HCT116 (cell line): Measurements from ENCODE around the gene HCST. TPM values are rescaled to one million over a fixed set of nuclear protein-coding genes. Genes with fewer than 3 reads are reported as not detected.
A peak's percentile ranks its signal among the peaks of the same experiment; 100 is the strongest.

Experiments
- ATAC-seq: fragments of 200-7000 bp; cut with Tn5 transposase; 2 replicates; pipeline ENCODE4 v1.9.1; 2020; ENCODE audit warnings: mild to moderate bottlenecking, moderate library complexity
- BruUV-seq: library from RNA; stranded (reverse); fragments of 400-500 nt; replicated peaks from 2 replicates; lab custom pipeline; 2021; lab: Mats Ljungman, UMichigan
- CTCF ChIA-PET: fragments of 300-600 bp; sonication (Branson Sonifier 250); formaldehyde crosslinking; loops from one replicate; lab custom pipeline; 2021; ENCODE audit warnings: antibody characterized with exemption; lab: Charles Lee
- POLR2A ChIA-PET: fragments of 300-600, 350-600 bp; sonication (Branson Sonifier 250); formaldehyde crosslinking; loops from one replicate; lab custom pipeline; 2021; ENCODE audit warnings: antibody characterized with exemption; lab: Charles Lee
- RAD21 ChIA-PET, 2 experiments: fragments of 300-600 bp; sonication (Branson Sonifier 250); formaldehyde crosslinking; loops; one replicate each; lab custom pipeline; 2023; ENCODE audit warnings: low total read pairs in 2 of 2; ENCODE audit not compliant: uncharacterized antibody in 2 of 2, unreplicated experiment in 2 of 2, low non-redundant PET in 1 of 2; lab: Charles Lee
- DNase-seq: peaks from one replicate; pipeline ENCODE4 v3.0.0-alpha.2; 2010; ENCODE audit warnings: low read depth, low spot score
- H2AFZ ChIP-seq: fragments of 200-600 bp; shearing (Covaris generic), sonication (generic); 2 replicates; pipeline ENCODE4 v1.6.1; 2017; ENCODE audit warnings: low read depth, mixed run types, mixed read lengths, antibody characterized with exemption, low read length; ENCODE audit not compliant: poor library complexity, severe bottlenecking
- H3K27ac ChIP-seq: 2 replicates; pipeline ENCODE4 v1.5.1; 2012; ENCODE audit warnings: low read depth, low read length
- H3K27me3 ChIP-seq: fragments of 200-600 bp; sonication (generic); 2 replicates; pipeline ENCODE4 v1.6.1; 2016; ENCODE audit warnings: mixed run types, low read length, mixed read lengths; ENCODE audit not compliant: insufficient read depth
- H3K36me3 ChIP-seq, 2 experiments: fragments of 200-500 bp in 1 of 2; fragments of 200-600 bp in 1 of 2; sonication (Bioruptor generic) in 1 of 2; sonication (generic) in 1 of 2; 2 replicates each; pipeline versions ENCODE4 v1.5.1 to v1.6.1; 2014 to 2016; ENCODE audit warnings: low read length in 2 of 2, inconsistent platforms in 1 of 2, mixed read lengths in 1 of 2, mixed run types in 1 of 2; ENCODE audit not compliant: insufficient read depth in 2 of 2, control insufficient read depth in 1 of 2
- H3K4me1 ChIP-seq, 2 experiments: fragments of 200-600 bp in 1 of 2; sonication (generic) in 1 of 2; 2 replicates each; pipeline versions ENCODE4 v1.5.1 to v1.6.1; 2012 to 2017; ENCODE audit warnings: low read length in 2 of 2, inconsistent platforms in 1 of 2, mild to moderate bottlenecking in 1 of 2, mixed read lengths in 1 of 2, mixed run types in 1 of 2, moderate library complexity in 1 of 2; ENCODE audit not compliant: insufficient read depth in 2 of 2, control insufficient read depth in 1 of 2
- H3K4me2 ChIP-seq: fragments of 200-600 bp; sonication (generic); 2 replicates; pipeline ENCODE4 v1.6.1; 2017; ENCODE audit warnings: mixed run types, low read length, mixed read lengths
- H3K4me3 ChIP-seq, 2 experiments: fragments of 200-600 bp in 1 of 2; sonication (generic) in 1 of 2; replicated peaks in 1 of 2; 2 replicates each; pipeline ENCODE4 v1.5.1; 2011 to 2016; ENCODE audit warnings: low read length in 2 of 2, control low read depth in 1 of 2, low read depth in 1 of 2, mild to moderate bottlenecking in 1 of 2, mixed read lengths in 1 of 2, mixed run types in 1 of 2
- H3K79me2 ChIP-seq: fragments of 200-600 bp; sonication (generic); 2 replicates; pipeline ENCODE4 v1.6.1; 2017; ENCODE audit warnings: mild to moderate bottlenecking, mixed run types, low read length, moderate library complexity, mixed read lengths; ENCODE audit not compliant: insufficient read depth
- H3K9ac ChIP-seq: fragments of 200-600 bp; sonication (generic); 2 replicates; pipeline ENCODE4 v1.6.1; 2016; ENCODE audit warnings: low read length, mixed read lengths
- H3K9me2 ChIP-seq: fragments of 200-600 bp; sonication (generic), shearing (Covaris generic); 2 replicates; pipeline ENCODE4 v1.6.1; 2017; ENCODE audit warnings: mixed run types, mild to moderate bottlenecking, moderate library complexity; ENCODE audit not compliant: insufficient read depth
- H3K9me3 ChIP-seq, 2 experiments: fragments of 200-500 bp in 1 of 2; fragments of 200-600 bp in 1 of 2; sonication (Bioruptor generic) in 1 of 2; sonication (generic) in 1 of 2; 2 replicates each; pipeline ENCODE4 v1.6.1; 2014 to 2017; ENCODE audit warnings: low read length in 2 of 2, mixed read lengths in 2 of 2, inconsistent platforms in 1 of 2, low read depth in 1 of 2, mild to moderate bottlenecking in 1 of 2, mixed run types in 1 of 2, moderate library complexity in 1 of 2; ENCODE audit not compliant: control insufficient read depth in 1 of 2, insufficient read depth in 1 of 2
- H4K20me1 ChIP-seq: fragments of 200-600 bp; sonication (generic), shearing (Covaris generic); 2 replicates; pipeline ENCODE4 v1.6.1; 2017; ENCODE audit warnings: mixed run types, mild to moderate bottlenecking, moderate library complexity; ENCODE audit not compliant: insufficient read depth
- CBX3 ChIP-seq: IDR thresholded peaks from 2 replicates; pipeline ENCODE4 v1.6.1; 2012; ENCODE audit warnings: low read depth
- CEBPB ChIP-seq: IDR thresholded peaks from 2 replicates; pipeline ENCODE4 v1.6.1; 2012; ENCODE audit warnings: low read depth
- EGR1 ChIP-seq: IDR thresholded peaks from 2 replicates; pipeline ENCODE4 v1.6.1; 2012; ENCODE audit warnings: low read depth
- JUND ChIP-seq: IDR thresholded peaks from 2 replicates; pipeline ENCODE4 v1.6.1; 2012
- RAD21 ChIP-seq: IDR thresholded peaks from 2 replicates; pipeline ENCODE4 v1.6.1; 2012; ENCODE audit warnings: low read depth, mild to moderate bottlenecking
- REST ChIP-seq: IDR thresholded peaks from 2 replicates; pipeline ENCODE4 v1.6.1; 2012; ENCODE audit warnings: low read depth
- SIN3A ChIP-seq: IDR thresholded peaks from 2 replicates; pipeline ENCODE4 v1.6.1; 2012; ENCODE audit warnings: low read depth
- SP1 ChIP-seq: IDR thresholded peaks from 2 replicates; pipeline ENCODE4 v1.6.1; 2012; ENCODE audit warnings: low read depth
- intact Hi-C: fragments of 100-400 bp; cut with micrococcal nuclease; formaldehyde crosslinking; loops from 2 replicates; pipeline ENCODE4 v1.10.0; 2022
- total RNA-seq: library from RNA; stranded (reverse); gene quantifications from one replicate; pipeline ENCODE4 v1.2.1, GENCODE V29; 2021; ENCODE audit not compliant: unreplicated experiment

HCST gene
- total RNA-seq, 1 experiment from 2014 or later: 1.2 TPM

GRCh38 chr19:35879068-35879467 lies 23.3 kb upstream of the HCST start:
- BruUV-seq: TSS peak; percentile 39
- intact Hi-C loops: loop anchor here (2.0 kb wide), 1 partner anchor 50 kb away; no protein-coding TSS in a partner anchor

More at GRCh38 chr19:35879068-35879467, 23.3 kb upstream of the HCST start:
- Histone ChIP-seq H3K9ac (no peak overlapping the region), H3K36me3 (no peaks in the 10 kb centered on the region; a peak in 1 of 4 replicates), H2AFZ (no peak overlapping the region), H3K4me1 (peaks cover 2 to 11% of the 10 kb centered on the region in 2 experiments; a peak in 2 of 4 replicates), H3K79me2 (no peaks in the 10 kb centered on the region), H3K9me2 (no peaks in the 10 kb centered on the region), H4K20me1 (no peaks in the 10 kb centered on the region), H3K4me3 (no peak overlapping the region), H3K4me2 (peak overlapping the region; percentile 63), H3K9me3 (no peaks in the 10 kb centered on the region), H3K27me3 (no peaks in the 10 kb centered on the region), H3K27ac (no peak overlapping the region)
- ChIA-PET POLR2A (interaction anchor here (1.0 to 1.5 kb wide), 3 partner anchors 9 to 52 kb away, joined by 4 to 6 read pairs (median 6); partner anchors contain the start of gene APLP1), CTCF (interaction anchor here (0.6 to 1.5 kb wide), 4 partner anchors 9 to 185 kb away, joined by 3 to 12 read pairs (median 7); no protein-coding TSS in a partner anchor), RAD21 (interaction anchor here (0.5 to 1.1 kb wide), 5 partner anchors 9 to 176 kb away, joined by 3 to 8 read pairs (median 3); no protein-coding TSS in a partner anchor)
- no peak for DNase-seq
- no peak for ATAC-seq
- TF ChIP-seq EGR1: no peak
- no peak for TF ChIP-seq SP1
- no peak for TF ChIP-seq RAD21
- TF ChIP-seq CBX3: no peak
- no peak for TF ChIP-seq JUND
- no peak for TF ChIP-seq CEBPB
- no peak for TF ChIP-seq SIN3A
- no peak for TF ChIP-seq REST
